ENCODE measurements around the gene C1orf21. TPM values are rescaled to one million over a fixed set of nuclear protein-coding genes. Genes with fewer than 3 reads are reported as not detected.

The C1orf21 gene
- total RNA-seq, 2 donors from 2014 or later = 10.4 to 15.2 TPM

- no peaks in the 10 kb centered on the region for H3K27me3 ChIP-seq (replicated peaks; ENCODE audit: insufficient read depth)
- peaks cover 5 to 12% of the 10 kb centered on the region in 2 donors for H3K4me1 ChIP-seq (ENCODE audit: control insufficient read depth in 1 of 2, low read depth in 2 of 2)
- TF ChIP-seq CTCF (IDR thresholded peaks at IDR 0.05) = no peak
- no peak overlapping the region for H3K4me3 ChIP-seq
- no peak overlapping the region for H3K27ac ChIP-seq
- no peaks in the 10 kb centered on the region for H3K36me3 ChIP-seq
- ATAC-seq (ENCODE audit: insufficient number of reproducible peaks, low FRiP score, low read depth) (no peak), DNase-seq (ENCODE audit: low spot score) (no peak)
- H3K9me3 ChIP-seq = no peaks in the 10 kb centered on the region
These were observed 275.0 kb downstream of the C1orf21 start for GRCh38 chr1:184661801-184662200.

GRCh38 chr1:184664042-184664660, 277.3 kb downstream of the C1orf21 start:
- no peak for ATAC-seq (ENCODE audit: insufficient number of reproducible peaks, low FRiP score, low read depth)
- DNase-seq (ENCODE audit: low spot score) = no peak
- H3K4me3 ChIP-seq = peak overlapping the region; percentile 67
- H3K4me1 ChIP-seq (ENCODE audit: control insufficient read depth in 1 of 2, low read depth in 2 of 2) = peaks cover 5 to 12% of the 10 kb centered on the region in 2 donors
- H3K27me3 ChIP-seq (replicated peaks; ENCODE audit: insufficient read depth) = no peaks in the 10 kb centered on the region
- peak; percentile 94 for TF ChIP-seq CTCF (IDR thresholded peaks at IDR 0.05)
- no peaks in the 10 kb centered on the region for H3K36me3 ChIP-seq
- no peaks in the 10 kb centered on the region for H3K9me3 ChIP-seq
- no peak overlapping the region for H3K27ac ChIP-seq

GRCh38 chr1:184664661-184665060, 277.8 kb downstream of the C1orf21 start:
- Histone ChIP-seq H3K4me3 (peak overlapping the region; percentile 67), H3K27ac (no peak overlapping the region), H3K36me3 (no peaks in the 10 kb centered on the region), H3K27me3 (replicated peaks; ENCODE audit: insufficient read depth) (no peaks in the 10 kb centered on the region), H3K4me1 (ENCODE audit: control insufficient read depth in 1 of 2, low read depth in 2 of 2) (peaks cover 5 to 12% of the 10 kb centered on the region in 2 donors), H3K9me3 (no peaks in the 10 kb centered on the region)
- DNase-seq (ENCODE audit: low spot score) (no peak), ATAC-seq (ENCODE audit: insufficient number of reproducible peaks, low FRiP score, low read depth) (no peak)
- no peak for TF ChIP-seq CTCF (IDR thresholded peaks at IDR 0.05)

GRCh38 chr1:184665360-184665759, 278.5 kb downstream of the C1orf21 start:
- Histone ChIP-seq H3K27me3 (replicated peaks; ENCODE audit: insufficient read depth) (no peaks in the 10 kb centered on the region), H3K4me1 (ENCODE audit: control insufficient read depth in 1 of 2, low read depth in 2 of 2) (peaks cover 5 to 12% of the 10 kb centered on the region in 2 donors), H3K9me3 (no peaks in the 10 kb centered on the region), H3K27ac (no peak overlapping the region), H3K4me3 (no peak overlapping the region), H3K36me3 (no peaks in the 10 kb centered on the region)
- TF ChIP-seq CTCF (IDR thresholded peaks at IDR 0.05) = no peak
- no peak for ATAC-seq (ENCODE audit: insufficient number of reproducible peaks, low FRiP score, low read depth)
- no peak for DNase-seq (ENCODE audit: low spot score)

GRCh38 chr1:184669391-184669790, 282.6 kb downstream of the C1orf21 start:
- no peak overlapping the region for H3K27ac ChIP-seq
- H3K4me1 ChIP-seq (ENCODE audit: control insufficient read depth in 1 of 2, low read depth in 2 of 2) = peaks cover 1% of the 10 kb centered on the region in 2 donors
- ATAC-seq (ENCODE audit: insufficient number of reproducible peaks, low FRiP score, low read depth) (no peak), DNase-seq (ENCODE audit: low spot score) (no peak)
- H3K27me3 ChIP-seq (replicated peaks; ENCODE audit: insufficient read depth) = no peaks in the 10 kb centered on the region
- no peak for TF ChIP-seq CTCF (IDR thresholded peaks at IDR 0.05)
- H3K9me3 ChIP-seq = no peaks in the 10 kb centered on the region
- no peaks in the 10 kb centered on the region for H3K36me3 ChIP-seq
- no peak overlapping the region for H3K4me3 ChIP-seq
